Thymus (tissue), 11 donors: ENCODE results near the gene CYYR1. TPM values are rescaled to one million over a fixed set of nuclear protein-coding genes. Genes with fewer than 3 reads are reported as not detected.
"Not testable (repeated sequence)": the region's sequence is repeated elsewhere in the genome, so short reads cannot be mapped to it uniquely, and the experiment has no call there.

ENCODE experiments used
- DNase-seq, 9 donors: peaks; one replicate each; pipeline ENCODE4 v3.0.0-alpha.2; 2013; ENCODE audit warnings: low spot score in 9 of 9, low read depth in 6 of 9, missing footprints in 1 of 9
- H3K27ac ChIP-seq, 2 donors: one replicate each; pipeline ENCODE4 v1.5.1; 2013; ENCODE audit warnings: control low read depth in 1 of 2, low read depth in 1 of 2, low read length in 1 of 2, mild to moderate bottlenecking in 1 of 2, moderate library complexity in 1 of 2
- H3K27me3 ChIP-seq, 2 donors: one replicate each; pipeline ENCODE4 v1.5.1; 2013; ENCODE audit warnings: low read length in 1 of 2; ENCODE audit not compliant: control insufficient read depth in 2 of 2, insufficient read depth in 1 of 2
- H3K36me3 ChIP-seq, 2 donors: one replicate each; pipeline ENCODE4 v1.5.1; 2013; ENCODE audit warnings: low read length in 1 of 2, mild to moderate bottlenecking in 1 of 2, moderate library complexity in 1 of 2; ENCODE audit not compliant: control insufficient read depth in 2 of 2, insufficient read depth in 2 of 2
- H3K4me1 ChIP-seq, 2 donors: one replicate each; pipeline ENCODE4 v1.5.1; 2013; ENCODE audit warnings: low read length in 2 of 2; ENCODE audit not compliant: control insufficient read depth in 2 of 2, insufficient read depth in 2 of 2
- H3K4me3 ChIP-seq, 2 donors: one replicate each; pipeline ENCODE4 v1.5.1; 2013; ENCODE audit warnings: low read length in 2 of 2, control low read depth in 1 of 2, mild to moderate bottlenecking in 1 of 2
- H3K9me3 ChIP-seq, 2 donors: one replicate each; pipeline ENCODE4 v1.5.1; 2013; ENCODE audit warnings: low read length in 1 of 2, mild to moderate bottlenecking in 1 of 2; ENCODE audit not compliant: control insufficient read depth in 2 of 2, insufficient read depth in 1 of 2
- WGBS: extraction: QIAGEN DNeasy Blood & Tissue Kit; methylation state at CpG from one replicate; pipeline ENCODE4 v1.1.7; 2013; 5-methylcytosine and 5-hydroxymethylcytosine counted together
- polyA plus RNA-seq: library from polyadenylated mRNA; stranded (reverse); fragments of 200-250 nt; gene quantifications from one replicate; pipeline ENCODE4 v1.2.3, GENCODE V29; 2013
- total RNA-seq: library from RNA; stranded (reverse); fragments of 120-200 nt; gene quantifications from one replicate; pipeline ENCODE4 v1.2.4, GENCODE V29; 2013
- donor health status: healthy.

CYYR1 gene
- total and polyA plus RNA-seq, 2 donors: 3.5 to 19.1 TPM

DNA sequence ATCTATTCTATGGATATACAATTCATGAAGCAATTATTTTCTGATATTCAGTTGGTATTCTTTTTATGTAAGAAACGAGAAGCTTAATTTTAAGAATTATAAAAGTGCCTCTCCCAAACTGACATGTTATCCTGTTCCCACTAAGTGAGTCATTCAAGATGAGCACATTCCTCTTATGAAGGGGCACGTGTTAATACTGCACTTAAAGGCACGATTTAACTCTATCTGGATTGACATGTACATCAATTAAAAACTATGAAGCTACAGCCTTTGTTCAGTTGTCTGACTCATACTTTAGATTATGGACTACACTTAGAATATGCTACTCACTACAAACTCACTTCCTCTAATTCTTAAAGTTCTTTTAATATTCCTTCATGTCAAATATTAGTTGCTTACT is 111.6 kb downstream of the CYYR1 start:
- no peak for DNase-seq
- H3K9me3 ChIP-seq: no peaks in the 10 kb centered on the region
- WGBS: 89% methylated on average over 3 of the region's 3 CpGs
- no peak overlapping the region for H3K4me3 ChIP-seq
- H3K36me3 ChIP-seq: no peaks in the 10 kb centered on the region
- no peaks in the 10 kb centered on the region for H3K4me1 ChIP-seq
- no peaks in the 10 kb centered on the region for H3K27me3 ChIP-seq
- no peak overlapping the region for H3K27ac ChIP-seq

DNA sequence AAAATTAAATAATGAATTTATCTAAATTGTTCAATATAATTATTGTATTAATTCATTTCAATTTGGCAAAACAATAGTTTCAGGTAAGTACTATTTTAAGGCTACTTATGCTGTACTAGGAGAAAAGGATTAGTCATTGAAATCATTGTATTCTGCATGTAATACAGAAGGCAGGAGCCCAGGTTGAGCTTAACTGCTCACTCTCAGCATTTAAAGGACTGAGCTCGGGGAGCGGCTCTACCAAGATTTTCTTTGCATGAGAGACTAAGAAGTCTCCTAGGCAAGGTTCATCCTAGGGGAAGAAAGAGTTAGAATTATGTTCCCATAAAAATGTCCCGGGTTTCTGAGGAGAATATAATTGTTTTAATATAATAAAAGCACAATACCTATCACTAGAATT is 112.5 kb downstream of the CYYR1 start:
- no peak overlapping the region for H3K4me3 ChIP-seq
- no peak for DNase-seq
- no peaks in the 10 kb centered on the region for H3K36me3 ChIP-seq
- 98% methylated on average over 3 of the region's 3 CpGs for WGBS
- no peaks in the 10 kb centered on the region for H3K4me1 ChIP-seq
- H3K27ac ChIP-seq: no peak overlapping the region
- H3K27me3 ChIP-seq: no peaks in the 10 kb centered on the region
- no peaks in the 10 kb centered on the region for H3K9me3 ChIP-seq

DNA sequence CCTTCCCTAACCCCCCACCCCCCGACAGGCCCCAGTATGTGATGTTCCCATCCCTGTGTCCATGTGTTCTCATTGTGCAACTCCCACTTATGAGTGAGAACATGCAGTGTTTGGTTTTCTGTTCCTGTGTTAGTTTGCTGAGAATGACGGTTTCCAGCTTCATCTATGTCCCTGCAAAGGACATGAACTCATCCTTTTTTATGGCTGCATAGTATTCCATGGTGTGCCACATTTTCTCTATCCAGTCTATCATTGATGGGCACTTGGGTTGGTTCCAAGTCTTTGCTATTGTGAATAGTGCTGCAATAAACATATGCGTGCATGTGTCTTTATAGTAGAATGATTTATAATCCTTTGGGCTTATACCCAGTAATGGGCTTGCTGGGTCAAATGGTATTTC is 114.2 kb downstream of the CYYR1 start:
- not testable (repeated sequence) for H3K9me3 ChIP-seq, H3K27me3 ChIP-seq, H3K36me3 ChIP-seq, H3K27ac ChIP-seq, DNase-seq, H3K4me3 ChIP-seq, H3K4me1 ChIP-seq
- 96% methylated on average over 3 of the region's 3 CpGs for WGBS

- no peak overlapping the region for H3K27ac ChIP-seq
- no peak overlapping the region for H3K4me3 ChIP-seq
- no peaks in the 10 kb centered on the region for H3K36me3 ChIP-seq
- no peaks in the 10 kb centered on the region for H3K9me3 ChIP-seq
- WGBS: 98% methylated on average over 3 of the region's 3 CpGs
- H3K27me3 ChIP-seq: no peaks in the 10 kb centered on the region
- H3K4me1 ChIP-seq: no peaks in the 10 kb centered on the region
- no peak for DNase-seq
These were observed 115.3 kb downstream of the CYYR1 start for GRCh38 chr21:26457817-26458216.

- Histone ChIP-seq H3K9me3 (no peaks in the 10 kb centered on the region), H3K36me3 (no peaks in the 10 kb centered on the region), H3K27ac (no peak overlapping the region), H3K4me1 (no peaks in the 10 kb centered on the region), H3K4me3 (no peak overlapping the region), H3K27me3 (no peaks in the 10 kb centered on the region)
- DNase-seq: no peak
- WGBS: 95% methylated on average over 5 of the region's 5 CpGs
These were observed 119.8 kb downstream of the CYYR1 start for GRCh38 chr21:26453267-26453666.

GRCh38 chr21:26451081-26451740 is 121.9 kb downstream of the CYYR1 start:
- no peak for DNase-seq
- Histone ChIP-seq H3K4me3 (no peak overlapping the region), H3K27me3 (no peaks in the 10 kb centered on the region), H3K9me3 (no peaks in the 10 kb centered on the region), H3K36me3 (no peaks in the 10 kb centered on the region), H3K27ac (no peak overlapping the region), H3K4me1 (no peaks in the 10 kb centered on the region)
- 95% methylated on average over 2 of the region's 2 CpGs for WGBS

GRCh38 chr21:26449161-26449560 is 123.9 kb downstream of the CYYR1 start:
- Histone ChIP-seq H3K27me3 (no peaks in the 10 kb centered on the region), H3K9me3 (no peaks in the 10 kb centered on the region), H3K4me1 (no peaks in the 10 kb centered on the region), H3K4me3 (no peak overlapping the region), H3K27ac (no peak overlapping the region), H3K36me3 (no peaks in the 10 kb centered on the region)
- WGBS: 89% methylated on average over 5 of the region's 5 CpGs
- DNase-seq: no peak

DNA sequence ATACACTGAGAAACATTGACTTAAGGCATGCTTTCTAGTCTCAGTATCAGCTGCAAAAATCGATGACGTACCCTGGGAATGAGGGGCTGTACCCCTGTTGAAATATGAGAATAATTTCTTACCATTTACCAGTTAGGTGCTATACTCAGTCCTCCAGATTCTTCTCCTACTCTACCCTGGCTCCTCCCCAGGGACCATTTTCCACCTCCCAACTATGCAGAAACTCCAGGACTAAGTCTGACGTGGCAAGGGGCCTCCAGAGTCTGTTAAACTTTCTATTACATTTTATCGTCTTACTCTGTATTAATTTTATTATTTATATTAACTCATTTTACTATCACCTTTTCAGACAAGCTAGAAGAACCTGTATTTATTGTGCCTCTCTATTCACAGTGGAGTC is 124.3 kb downstream of the CYYR1 start:
- peak overlapping the region in 1 of 2 donors; percentile 15 for H3K27ac ChIP-seq
- WGBS: 93% methylated on average over 4 of the region's 4 CpGs

GRCh38 chr21:26447932-26448475 is 125.1 kb downstream of the CYYR1 start:
- WGBS: 78% methylated on average over 3 of the region's 3 CpGs
- Histone ChIP-seq H3K4me3 (no peak overlapping the region), H3K4me1 (no peaks in the 10 kb centered on the region), H3K9me3 (no peaks in the 10 kb centered on the region), H3K27ac (no peak overlapping the region), H3K36me3 (no peaks in the 10 kb centered on the region), H3K27me3 (no peaks in the 10 kb centered on the region)
- DNase-seq: no peak

More for the DNA sequence above, 124.3 kb downstream of the CYYR1 start:
- H3K4me3 ChIP-seq: no peak overlapping the region
- no peaks in the 10 kb centered on the region for H3K27me3 ChIP-seq
- H3K4me1 ChIP-seq: no peaks in the 10 kb centered on the region
- H3K36me3 ChIP-seq: no peaks in the 10 kb centered on the region
- no peak for DNase-seq
- no peaks in the 10 kb centered on the region for H3K9me3 ChIP-seq
